ENCODE results near the gene TMEM201. TPM values are rescaled to one million over a fixed set of nuclear protein-coding genes. Genes with fewer than 3 reads are reported as not detected.

The TMEM201 gene
- total and polyA plus RNA-seq, 2 of the 13 experiments (the other 11 are each of a cell fraction or from before 2014, with no cell fraction given) = 1.5 to 8.2 TPM

- TF ChIP-seq PITX1 (CRISPR knock-in tag; IDR thresholded peaks at IDR 0.05) = peak; percentile 94
- TF ChIP-seq GATAD1 (CRISPR knock-in tag; IDR thresholded peaks at IDR 0.05) = 0 out of 2 replicates have a peak, but pooled peaks have one; percentile 40
- no peak for TF ChIP-seq ZBTB26 (CRISPR knock-in tag; IDR thresholded peaks at IDR 0.05; ENCODE audit: borderline replicate concordance)
- peak; percentile 91; the same call in 1 of the 2 replicates for TF ChIP-seq ZNF460 (CRISPR knock-in tag; IDR thresholded peaks at IDR 0.05; ENCODE audit: borderline replicate concordance)
- peak; percentile 88 for TF ChIP-seq ZNF264 (CRISPR knock-in tag; IDR thresholded peaks at IDR 0.05)
- no peak for TF ChIP-seq CTCF (CRISPR knock-in tag; IDR thresholded peaks at IDR 0.05)
- no peak for TF ChIP-seq CREBL2 (CRISPR knock-in tag; IDR thresholded peaks at IDR 0.05; ENCODE audit: borderline replicate concordance)
- no peak for TF ChIP-seq SOX6 (IDR thresholded peaks at IDR 0.05)
- peak; percentile 94 for TF ChIP-seq SOX6 (CRISPR knock-in tag; IDR thresholded peaks at IDR 0.05)
- no peak for TF ChIP-seq ZNF605 (CRISPR knock-in tag; IDR thresholded peaks at IDR 0.05)
- peak; percentile 22; the same call in 1 of the 2 replicates for TF ChIP-seq CCDC6 (CRISPR knock-in tag; IDR thresholded peaks at IDR 0.05)
- TF ChIP-seq MIXL1 (CRISPR knock-in tag; IDR thresholded peaks at IDR 0.05) = peak; percentile 97
- no peak for TF ChIP-seq KAT7 (CRISPR knock-in tag; IDR thresholded peaks at IDR 0.05; ENCODE audit: borderline replicate concordance)
- TF ChIP-seq NR2F2 (IDR thresholded peaks at IDR 0.05; ENCODE audit: borderline replicate concordance, low read depth) = peak; percentile 97
- 0 out of 2 replicates have a peak, but pooled peaks have one; percentile 27 for TF ChIP-seq STAT6 (CRISPR knock-in tag; IDR thresholded peaks at IDR 0.05; ENCODE audit: borderline replicate concordance)
- TF ChIP-seq EZH2 (conservative IDR thresholded peaks at IDR 0.05; ENCODE audit: low read depth, low read length) = no peak
- 0 out of 2 replicates have a peak, but pooled peaks have one; percentile 54 for TF ChIP-seq ZBTB25 (CRISPR knock-in tag; IDR thresholded peaks at IDR 0.05)
- TF ChIP-seq AKAP8 (CRISPR knock-in tag; IDR thresholded peaks at IDR 0.05) = peak; percentile 75; the same call in 1 of the 2 replicates
- no peak for TF ChIP-seq PAX8 (CRISPR knock-in tag; IDR thresholded peaks at IDR 0.05; ENCODE audit: borderline replicate concordance)
- TF ChIP-seq RNF219 (CRISPR knock-in tag; IDR thresholded peaks at IDR 0.05) = peak; percentile 47; the same call in 1 of the 2 replicates
Measured at GRCh38 chr1:9549955-9550546, 38.7 kb upstream of the TMEM201 start (continued).
